ENCODE measurements around the gene HLA-DMB. TPM values are rescaled to one million over a fixed set of nuclear protein-coding genes. Genes with fewer than 3 reads are reported as not detected.

HLA-DMB gene
- total RNA-seq, result 0.25 and 0.51 TPM in 2 replicates

GRCh38 chr6:32940656-32941213 is at the start of gene HLA-DMB:
Gene HLA-DMB (minus strand): TSS chr6:32941028. CDS start chr6:32940807, 221 bp downstream.
- DNase-seq (ENCODE audit: low read depth in 2 of 2), result peak; percentile 63 to 81

- no peak for DNase-seq (ENCODE audit: low read depth in 2 of 2)
These were observed 48.5 kb upstream of the HLA-DMB start for GRCh38 chr6:32989368-32989767.

- peak; percentile 74 to 90 for DNase-seq (ENCODE audit: low read depth in 2 of 2)
These were observed 44.0 kb upstream of the HLA-DMB start for GRCh38 chr6:32984622-32985389.

- no peak for DNase-seq (ENCODE audit: low read depth in 2 of 2)
These were observed 43.3 kb upstream of the HLA-DMB start for GRCh38 chr6:32983964-32984621.

- DNase-seq (ENCODE audit: low read depth in 2 of 2), result no peak
These were observed 42.6 kb upstream of the HLA-DMB start for GRCh38 chr6:32983493-32983848.

- no peak for DNase-seq (ENCODE audit: low read depth in 2 of 2)
These were observed 42.1 kb upstream of the HLA-DMB start for GRCh38 chr6:32982702-32983492.

- no peak for DNase-seq (ENCODE audit: low read depth in 2 of 2)
These were observed 41.4 kb upstream of the HLA-DMB start for GRCh38 chr6:32982084-32982701.

GRCh38 chr6:32980488-32981038 is 39.7 kb upstream of the HLA-DMB start:
- no peak for DNase-seq (ENCODE audit: low read depth in 2 of 2)

- DNase-seq (ENCODE audit: low read depth in 2 of 2), result no peak
These were observed 39.1 kb upstream of the HLA-DMB start for GRCh38 chr6:32979720-32980487.

- no peak for DNase-seq (ENCODE audit: low read depth in 2 of 2)
These were observed 37.1 kb upstream of the HLA-DMB start for GRCh38 chr6:32977953-32978324.

GRCh38 chr6:32977272-32977952 is 36.6 kb upstream of the HLA-DMB start:
- no peak for DNase-seq (ENCODE audit: low read depth in 2 of 2)

- no peak for DNase-seq (ENCODE audit: low read depth in 2 of 2)
These were observed 35.7 kb upstream of the HLA-DMB start for GRCh38 chr6:32976334-32977069.

GRCh38 chr6:32975886-32976285 is 35.1 kb upstream of the HLA-DMB start:
- no peak for DNase-seq (ENCODE audit: low read depth in 2 of 2)

- no peak for DNase-seq (ENCODE audit: low read depth in 2 of 2)
These were observed 33.9 kb upstream of the HLA-DMB start for GRCh38 chr6:32974541-32975308.

- peak in 1 of 2 donors; percentile 49 for DNase-seq (ENCODE audit: low read depth in 2 of 2)
These were observed 33.1 kb upstream of the HLA-DMB start for GRCh38 chr6:32974016-32974333.

GRCh38 chr6:32973144-32974015 is 32.6 kb upstream of the HLA-DMB start:
- peak in 1 of 2 donors; percentile 69 for DNase-seq (ENCODE audit: low read depth in 2 of 2)

- no peak for DNase-seq (ENCODE audit: low read depth in 2 of 2)
These were observed 31.7 kb upstream of the HLA-DMB start for GRCh38 chr6:32972353-32973143.
